Measurements from ENCODE around the gene AADAC.

DNA sequence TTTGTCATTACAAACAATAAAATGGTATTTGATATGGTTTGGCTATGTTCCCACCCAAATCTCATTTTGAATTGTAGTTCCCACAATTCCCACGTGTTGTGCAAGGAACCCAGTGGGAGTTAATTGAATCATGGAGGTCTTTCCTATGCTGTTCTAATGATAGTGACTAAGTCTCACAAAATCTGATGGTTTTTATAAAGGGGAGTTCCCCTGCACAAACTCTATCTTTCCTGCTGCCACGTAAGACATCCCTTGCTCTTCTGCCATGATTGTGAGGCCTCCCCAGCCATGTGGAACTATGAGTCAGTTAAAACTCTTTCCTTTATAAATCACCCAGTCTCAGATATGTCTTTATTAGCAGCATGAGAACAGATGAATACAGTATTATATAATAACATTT is 15.4 kb upstream of the AADAC start:
- TF ChIP-seq, protein P1, sequence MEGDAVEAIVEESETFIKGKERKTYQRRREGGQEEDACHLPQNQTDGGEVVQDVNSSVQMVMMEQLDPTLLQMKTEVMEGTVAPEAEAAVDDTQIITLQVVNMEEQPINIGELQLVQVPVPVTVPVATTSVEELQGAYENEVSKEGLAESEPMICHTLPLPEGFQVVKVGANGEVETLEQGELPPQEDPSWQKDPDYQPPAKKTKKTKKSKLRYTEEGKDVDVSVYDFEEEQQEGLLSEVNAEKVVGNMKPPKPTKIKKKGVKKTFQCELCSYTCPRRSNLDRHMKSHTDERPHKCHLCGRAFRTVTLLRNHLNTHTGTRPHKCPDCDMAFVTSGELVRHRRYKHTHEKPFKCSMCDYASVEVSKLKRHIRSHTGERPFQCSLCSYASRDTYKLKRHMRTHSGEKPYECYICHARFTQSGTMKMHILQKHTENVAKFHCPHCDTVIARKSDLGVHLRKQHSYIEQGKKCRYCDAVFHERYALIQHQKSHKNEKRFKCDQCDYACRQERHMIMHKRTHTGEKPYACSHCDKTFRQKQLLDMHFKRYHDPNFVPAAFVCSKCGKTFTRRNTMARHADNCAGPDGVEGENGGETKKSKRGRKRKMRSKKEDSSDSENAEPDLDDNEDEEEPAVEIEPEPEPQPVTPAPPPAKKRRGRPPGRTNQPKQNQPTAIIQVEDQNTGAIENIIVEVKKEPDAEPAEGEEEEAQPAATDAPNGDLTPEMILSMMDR (conservative IDR thresholded peaks at IDR 0.05; ENCODE audit: low read depth, low read length) = no peak
- no peak for TF ChIP-seq EZH2 (IDR thresholded peaks at IDR 0.05; ENCODE audit: borderline replicate concordance, low read depth, low read length, poor library complexity, severe bottlenecking)
